Keratinocyte (primary cell): ENCODE data around the gene RRP9.

Experiments
- EZH2 ChIP-seq: IDR thresholded peaks from one replicate; pipeline ENCODE4 v1.6.1; 2012; ENCODE audit warnings: inconsistent platforms, mild to moderate bottlenecking, low read length, moderate library complexity
- TF ChIP-seq, protein P1 (sequence below), 3 experiments: IDR thresholded peaks in 1 of 3; conservative IDR thresholded peaks in 1 of 3; optimal IDR thresholded peaks in 1 of 3; 2 replicates in 2 of 3; 3 replicates in 1 of 3; pipeline versions ENCODE3 to v1.5.1; 2011; ENCODE audit warnings: low read length in 3 of 3, mild to moderate bottlenecking in 3 of 3, moderate library complexity in 2 of 3, control low read depth in 1 of 3, inconsistent platforms in 1 of 3; ENCODE audit not compliant: insufficient read depth in 2 of 3; ENCODE audit errors: extremely low read depth in 1 of 3

GRCh38 chr3:51982838-51983577 lies 41.3 kb upstream of the RRP9 start, which contains the start of gene ACY1:
- TF ChIP-seq, protein P1, sequence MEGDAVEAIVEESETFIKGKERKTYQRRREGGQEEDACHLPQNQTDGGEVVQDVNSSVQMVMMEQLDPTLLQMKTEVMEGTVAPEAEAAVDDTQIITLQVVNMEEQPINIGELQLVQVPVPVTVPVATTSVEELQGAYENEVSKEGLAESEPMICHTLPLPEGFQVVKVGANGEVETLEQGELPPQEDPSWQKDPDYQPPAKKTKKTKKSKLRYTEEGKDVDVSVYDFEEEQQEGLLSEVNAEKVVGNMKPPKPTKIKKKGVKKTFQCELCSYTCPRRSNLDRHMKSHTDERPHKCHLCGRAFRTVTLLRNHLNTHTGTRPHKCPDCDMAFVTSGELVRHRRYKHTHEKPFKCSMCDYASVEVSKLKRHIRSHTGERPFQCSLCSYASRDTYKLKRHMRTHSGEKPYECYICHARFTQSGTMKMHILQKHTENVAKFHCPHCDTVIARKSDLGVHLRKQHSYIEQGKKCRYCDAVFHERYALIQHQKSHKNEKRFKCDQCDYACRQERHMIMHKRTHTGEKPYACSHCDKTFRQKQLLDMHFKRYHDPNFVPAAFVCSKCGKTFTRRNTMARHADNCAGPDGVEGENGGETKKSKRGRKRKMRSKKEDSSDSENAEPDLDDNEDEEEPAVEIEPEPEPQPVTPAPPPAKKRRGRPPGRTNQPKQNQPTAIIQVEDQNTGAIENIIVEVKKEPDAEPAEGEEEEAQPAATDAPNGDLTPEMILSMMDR (optimal IDR thresholded peaks at IDR 0.05 in 1 of 3, IDR thresholded peaks at IDR 0.05 in 1 of 3, conservative IDR thresholded peaks at IDR 0.05 in 1 of 3; ENCODE audit: extremely low read depth in 1 of 3, insufficient read depth in 2 of 3, low read length in 3 of 3), result no peak
- no peak for TF ChIP-seq EZH2
